HG03039 (cell line): ENCODE measurements around the gene SLBP.
"Not testable (repeated sequence)": the region's sequence is repeated elsewhere in the genome, so short reads cannot be mapped to it uniquely, and the experiment has no call there.

Experiments used
- ATAC-seq: cut with Tn5 transposase; IDR thresholded peaks from one replicate; pipeline ENCODE4 v1.9.1; 2021; ENCODE audit warnings: mild to moderate bottlenecking, moderate library complexity; ENCODE audit not compliant: unreplicated experiment

Gene SLBP

DNA sequence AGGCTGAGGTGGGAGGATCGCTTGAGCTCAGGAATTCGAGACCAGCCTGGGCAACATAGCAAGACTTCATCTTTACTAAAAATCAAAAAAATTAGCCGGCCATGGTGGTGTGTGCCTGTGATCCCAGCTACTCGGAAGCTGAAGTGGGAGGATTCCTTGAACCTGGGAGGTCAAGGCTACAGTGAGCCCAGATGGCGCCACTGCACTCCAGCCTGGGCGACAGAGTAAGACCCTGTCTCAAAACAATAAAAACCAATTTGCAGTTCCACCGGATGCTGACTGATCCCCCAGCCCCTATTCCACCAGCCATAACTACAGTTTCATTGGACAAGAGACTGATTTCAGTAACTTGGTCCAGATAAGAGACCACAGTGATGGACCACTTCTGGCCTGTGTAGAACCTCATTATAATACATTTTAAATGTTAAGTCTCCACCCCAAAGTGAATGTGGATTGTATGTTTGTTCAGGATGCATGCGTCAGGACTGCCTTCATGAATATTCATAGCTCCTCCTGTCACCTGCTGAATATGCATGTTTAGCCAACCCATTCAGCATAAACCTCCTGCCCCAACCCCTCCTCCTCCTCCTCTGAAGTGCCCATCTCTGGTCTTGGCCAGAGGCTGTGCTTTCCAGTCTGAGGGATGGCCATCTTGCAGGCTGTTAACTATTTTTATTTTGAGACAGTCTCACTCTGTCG is 2.3 kb upstream of the SLBP start:
- ATAC-seq: no peak

GRCh38 chr4:1713003-1713851 is 1.1 kb upstream of the SLBP start:
- peak; percentile 11 for ATAC-seq

DNA sequence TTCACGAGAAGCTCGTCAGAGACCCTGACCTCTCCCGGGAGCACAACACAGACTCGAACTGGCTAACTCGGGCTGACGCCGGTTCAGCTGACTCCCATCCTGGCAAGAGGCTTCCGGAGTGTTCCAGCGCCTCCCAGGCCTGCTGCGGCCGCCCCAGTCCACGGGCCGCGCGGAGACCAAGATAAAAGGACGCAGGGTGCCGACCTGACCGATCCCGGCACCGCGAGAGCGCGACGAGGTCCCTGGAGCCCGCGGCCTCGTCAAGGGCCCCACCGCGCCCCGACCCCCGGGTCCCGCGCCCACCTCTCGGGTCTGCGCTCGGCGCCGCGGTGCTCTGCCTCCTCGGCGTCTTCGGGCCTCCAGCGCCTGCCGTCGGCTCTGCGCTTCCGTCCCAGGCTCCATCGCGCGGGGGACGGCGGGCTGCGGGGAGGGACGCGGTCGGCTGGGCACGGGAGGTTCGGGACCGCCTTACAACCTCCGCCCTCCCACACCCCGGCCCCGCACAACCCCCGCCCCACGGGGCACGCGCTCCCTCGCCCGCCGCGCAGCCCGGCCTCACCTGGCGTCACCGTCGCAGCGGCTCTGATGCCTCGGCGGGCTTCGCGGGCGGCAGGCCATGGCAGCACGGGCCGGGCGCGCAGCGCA is 426 bp downstream of the SLBP start:
- ATAC-seq: peak; percentile 10

DNA sequence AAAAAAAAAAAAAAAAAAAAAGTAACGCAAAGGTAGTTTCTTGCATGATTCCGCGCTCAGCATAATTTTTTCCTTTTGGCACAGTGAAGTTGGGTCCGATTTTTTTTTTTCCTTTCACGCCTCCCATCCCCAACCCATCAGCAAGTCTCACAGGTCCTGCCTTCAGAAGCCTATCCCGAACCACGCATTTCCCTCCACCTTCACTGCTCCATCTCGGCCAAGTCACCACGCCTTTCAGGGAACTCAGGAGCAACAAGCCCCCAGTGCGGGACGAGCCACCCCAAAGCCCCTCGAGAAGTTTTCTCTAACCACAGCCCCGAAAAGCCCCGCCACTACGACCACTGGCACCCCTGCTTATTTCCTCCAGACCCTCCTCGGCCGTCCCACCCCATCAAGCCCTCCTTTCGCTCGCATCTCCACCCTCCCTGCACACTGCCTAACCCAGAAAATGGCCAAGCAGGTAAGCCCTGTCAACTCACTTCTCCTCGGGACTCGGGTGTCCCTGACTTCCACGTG is 1.0 kb downstream of the SLBP start:
- ATAC-seq: no peak

DNA sequence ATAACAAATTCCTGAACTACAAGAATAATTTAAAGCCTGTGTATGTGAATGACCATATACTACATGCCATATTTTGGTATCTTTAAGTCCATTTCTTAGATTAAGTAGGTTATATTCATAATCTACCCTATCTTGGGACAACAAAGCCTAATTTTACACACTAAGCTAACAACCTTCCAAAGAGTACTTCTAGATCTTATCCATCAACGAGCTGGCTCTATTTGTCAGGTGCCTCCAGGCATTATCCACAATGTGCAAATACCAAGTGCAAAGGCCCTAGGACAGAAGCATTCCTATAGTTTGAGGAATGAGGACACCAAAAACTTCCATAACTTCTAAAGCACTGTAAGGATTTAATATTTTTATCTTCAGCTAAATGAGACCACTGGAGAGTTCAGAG is 3.5 kb downstream of the SLBP start:
- ATAC-seq: no peak

- no peak for ATAC-seq
These were observed 5.8 kb downstream of the SLBP start for GRCh38 chr4:1706358-1706757.

DNA sequence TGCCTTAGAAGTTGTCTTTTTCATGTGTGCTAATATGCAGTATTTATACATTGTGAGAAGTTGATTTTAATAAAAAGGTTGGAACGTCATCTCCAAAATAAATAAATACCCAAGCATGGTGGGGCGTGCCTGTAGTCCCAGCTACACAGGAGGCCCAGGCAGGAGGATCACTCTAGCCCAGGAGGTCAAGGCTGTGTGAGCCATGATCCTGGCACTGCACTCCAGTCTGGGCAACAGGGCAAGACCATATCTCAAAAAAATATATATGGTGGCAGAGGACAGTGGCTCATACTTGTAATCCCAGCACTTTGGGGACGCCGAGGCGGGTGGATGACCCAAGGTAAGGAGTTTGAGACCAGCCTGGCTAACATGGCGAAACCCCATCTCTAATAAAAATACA is 6.4 kb downstream of the SLBP start:
- no peak for ATAC-seq

DNA sequence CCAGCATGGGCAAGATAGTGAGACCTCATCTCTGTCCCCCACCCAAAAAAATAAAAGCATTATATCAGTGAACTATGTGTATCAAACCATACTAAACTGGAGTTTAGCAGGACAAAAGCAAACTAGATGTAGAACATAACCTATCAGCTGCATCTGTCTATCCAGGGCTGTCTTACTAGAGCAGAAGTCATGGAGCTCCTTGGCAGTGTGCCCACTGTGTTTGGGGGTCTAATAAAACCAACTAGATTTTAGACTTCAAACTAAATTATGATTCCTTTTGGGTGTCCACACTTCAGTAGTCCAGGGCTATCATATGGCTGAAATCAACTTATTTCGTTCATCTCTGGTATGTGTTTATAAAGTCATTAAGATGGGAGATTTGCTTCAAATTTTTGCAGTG is 8.3 kb downstream of the SLBP start:
- ATAC-seq: no peak

- ATAC-seq: not testable (repeated sequence)
These were observed 10.4 kb downstream of the SLBP start for GRCh38 chr4:1701671-1702070.

- ATAC-seq: no peak
These were observed 16.2 kb downstream of the SLBP start for GRCh38 chr4:1695913-1696312.

- ATAC-seq: peak; percentile 62
These were observed 18.8 kb downstream of the SLBP start for GRCh38 chr4:1693131-1693896.

- no peak for ATAC-seq
These were observed 20.3 kb downstream of the SLBP start for GRCh38 chr4:1691737-1692373.

DNA sequence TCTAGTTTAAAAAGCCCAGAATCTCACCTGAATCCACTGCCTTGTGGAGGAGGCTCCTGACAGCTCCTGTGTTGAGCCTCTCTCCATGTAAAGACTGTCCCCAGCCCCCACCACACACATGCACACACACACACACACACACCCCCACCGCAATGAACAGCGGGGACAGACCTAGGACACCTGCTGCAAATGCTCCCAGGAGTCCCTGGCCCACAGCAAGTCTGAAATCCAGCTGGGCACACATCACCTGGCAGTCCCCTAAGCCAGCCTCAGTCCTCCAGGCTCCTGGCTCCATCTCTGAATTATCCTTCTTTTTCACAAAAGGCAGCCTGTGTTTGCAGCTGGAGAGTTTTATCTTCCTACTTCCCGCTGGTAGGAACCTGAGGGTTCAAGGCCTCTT is 21.4 kb downstream of the SLBP start:
- no peak for ATAC-seq

DNA sequence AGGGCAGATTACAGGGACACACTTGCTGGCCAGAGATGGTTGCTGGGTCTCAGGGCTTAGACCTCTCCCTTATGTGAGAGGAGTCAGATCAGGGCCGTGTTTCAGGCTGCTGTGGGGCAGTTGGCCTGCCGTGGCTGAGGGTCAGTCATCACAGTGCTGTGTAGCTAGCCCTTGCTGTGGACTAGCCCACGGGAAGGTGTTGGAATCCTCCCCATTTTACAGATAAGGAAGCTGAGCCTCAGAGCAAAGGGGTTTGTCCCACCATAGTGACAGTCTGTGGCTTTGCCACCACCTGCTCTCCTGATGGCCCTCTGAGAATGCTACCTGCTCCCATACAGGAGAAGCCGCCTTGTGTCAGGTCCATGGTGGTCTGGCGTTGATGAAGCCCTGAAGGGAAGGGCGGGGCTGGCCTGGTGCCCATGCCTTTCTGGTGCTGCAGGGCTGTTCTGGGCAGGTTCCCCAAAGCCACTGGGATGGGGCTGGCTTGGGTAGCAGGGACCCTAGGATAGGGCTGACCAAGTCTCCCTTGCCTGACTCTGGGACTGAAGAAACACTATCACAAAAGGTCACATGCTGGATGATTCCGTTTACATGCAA is 25.6 kb downstream of the SLBP start:
- ATAC-seq: no peak

- no peak for ATAC-seq
These were observed 26.6 kb downstream of the SLBP start for GRCh38 chr4:1685235-1686150.

DNA sequence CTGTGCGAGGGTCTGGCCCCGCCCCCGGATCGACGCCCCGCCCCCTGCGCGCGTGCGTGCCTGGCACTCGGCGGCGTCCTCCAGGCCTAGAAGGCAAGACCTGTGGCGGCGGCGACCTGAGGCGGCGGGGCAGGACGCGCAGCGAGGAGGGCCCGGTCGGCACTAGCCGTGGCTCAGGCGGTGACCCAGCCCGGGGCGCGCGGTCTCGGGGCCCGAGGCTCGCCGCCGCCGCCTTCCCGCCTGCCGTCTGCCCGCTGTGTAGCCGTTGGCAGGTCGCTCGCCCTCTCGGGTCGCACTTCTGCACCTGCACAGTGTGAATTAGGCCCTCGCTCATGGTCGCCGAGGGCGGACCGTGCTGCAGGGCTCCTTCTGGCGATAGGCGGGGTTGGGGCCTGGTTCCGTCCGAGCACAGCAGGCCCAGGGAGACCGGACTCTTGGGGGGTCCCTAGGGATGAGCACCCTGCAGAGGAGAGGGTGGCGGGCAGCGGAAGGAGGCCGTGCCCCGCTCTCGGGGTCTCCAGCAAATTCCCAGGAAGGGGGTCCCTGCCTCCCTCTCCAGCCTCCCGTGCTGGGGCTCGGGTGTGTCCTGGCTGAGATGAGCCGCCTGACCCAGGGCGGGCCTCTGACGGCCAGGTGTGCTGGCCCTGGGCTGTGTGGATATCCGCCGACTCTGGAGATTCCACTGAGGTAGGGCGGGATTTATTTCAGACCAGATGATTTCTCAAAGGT is 27.4 kb downstream of the SLBP start:
- peak; percentile 2 for ATAC-seq

- ATAC-seq: peak; percentile 87
These were observed 28.2 kb downstream of the SLBP start, which contains the start of gene FAM53A for GRCh38 chr4:1683736-1684505. TSS of gene FAM53A (minus strand) at chr4:1684313. CDS start at chr4:1668741, 15,572 bp downstream.
